ENCODE measurements around the gene CD59.
"Not testable (repeated sequence)": the region's sequence is repeated elsewhere in the genome, so short reads cannot be mapped to it uniquely, and the experiment has no call there.

CD59 gene

DNA sequence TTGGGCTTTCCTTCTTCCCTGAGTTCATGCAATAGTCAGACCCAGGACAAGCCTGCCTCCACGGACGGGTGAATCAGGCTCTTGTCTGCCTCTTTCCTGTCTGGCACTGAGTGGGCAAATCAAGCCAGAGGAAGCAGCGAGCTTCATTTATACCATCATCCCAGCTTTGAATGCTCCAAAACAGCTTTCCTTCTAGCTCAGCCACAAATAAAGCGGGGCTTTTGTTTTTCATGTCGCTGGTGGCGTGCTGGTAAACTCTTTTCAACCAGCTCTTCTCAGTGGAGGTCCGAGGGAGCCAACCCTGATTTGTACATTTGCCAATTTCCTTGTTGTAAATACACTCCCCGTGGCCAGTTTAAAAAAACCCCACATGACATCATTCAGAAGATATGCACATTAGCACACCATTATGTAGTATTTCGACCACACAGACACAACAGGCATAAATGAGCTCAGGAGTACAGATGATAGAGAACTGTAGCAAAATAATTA lies 44.2 kb downstream of the CD59 start:
- DNase-seq, result no peak

DNA sequence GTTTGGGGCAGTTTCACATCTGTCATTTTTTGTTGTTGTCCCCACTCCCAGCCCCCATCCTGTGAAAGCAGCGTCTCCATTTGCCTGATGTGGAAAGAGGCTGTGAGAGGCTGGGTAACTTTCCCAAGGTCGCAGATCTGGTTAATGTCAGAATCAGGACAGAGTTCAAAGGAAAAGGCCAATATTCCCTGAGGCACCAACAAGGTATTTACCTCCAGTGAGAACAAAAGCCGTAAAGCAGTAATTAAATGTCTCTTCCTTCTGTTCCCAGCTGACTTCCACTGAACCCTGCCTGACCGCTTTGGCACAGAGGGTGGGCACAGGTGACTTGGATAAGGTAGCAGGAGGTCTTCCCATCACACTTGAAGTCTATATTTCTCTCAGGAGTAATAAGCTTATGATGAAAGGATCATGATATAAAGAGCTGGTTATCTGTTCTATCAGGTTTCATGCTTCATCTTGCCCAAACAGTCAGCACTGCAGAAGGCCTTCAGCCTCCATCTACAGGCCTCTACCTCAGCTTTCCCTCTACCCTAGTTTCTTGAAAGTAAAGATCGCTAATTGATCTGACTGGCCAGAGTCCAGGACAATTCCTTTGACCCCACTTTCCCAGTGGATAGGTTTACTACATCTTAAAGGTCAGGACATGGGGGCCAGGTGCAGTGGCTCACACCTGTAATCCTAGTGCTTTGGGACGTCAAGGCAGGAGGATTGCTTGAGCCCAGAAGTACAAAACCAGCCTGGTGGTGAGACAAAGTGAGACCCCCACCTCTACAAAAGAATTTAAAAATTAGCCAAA lies 45.0 kb downstream of the CD59 start:
- DNase-seq, result no peak

DNA sequence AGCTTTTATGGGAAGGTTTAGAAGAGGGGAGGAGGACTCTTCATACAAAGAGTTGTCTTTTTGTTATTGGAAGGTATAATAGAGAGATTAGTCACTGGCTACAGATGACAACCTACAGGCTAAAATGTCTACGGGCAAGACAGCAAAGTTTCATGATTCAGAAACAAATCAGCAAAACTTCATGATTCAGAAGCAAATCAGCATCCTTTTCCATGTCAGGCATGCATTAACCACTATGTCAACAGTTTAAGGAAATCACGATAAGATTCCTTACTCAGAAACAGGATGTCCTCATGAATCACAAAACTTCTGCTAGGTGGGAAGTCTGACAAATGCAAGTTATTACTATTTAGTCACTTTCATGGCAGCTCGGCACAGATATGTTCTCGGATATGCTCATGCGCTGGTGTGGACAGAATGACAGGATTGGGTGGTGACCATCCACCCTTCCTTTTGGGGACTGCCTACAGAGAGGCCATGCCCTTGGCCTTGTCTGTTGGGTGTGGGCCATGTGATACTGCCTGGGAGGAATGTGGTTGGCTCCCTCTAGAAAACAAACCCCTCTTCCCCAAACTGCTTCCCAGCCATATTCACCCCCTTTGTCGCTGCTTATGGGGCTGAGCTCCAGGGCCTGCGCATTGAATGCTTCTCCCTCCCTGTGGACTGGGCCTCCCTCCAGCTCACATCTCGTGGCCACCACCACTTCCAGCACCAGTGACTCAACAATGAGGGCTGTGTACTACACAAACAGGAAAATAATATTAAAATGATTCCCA lies 45.7 kb downstream of the CD59 start:
- no peak for DNase-seq

DNA sequence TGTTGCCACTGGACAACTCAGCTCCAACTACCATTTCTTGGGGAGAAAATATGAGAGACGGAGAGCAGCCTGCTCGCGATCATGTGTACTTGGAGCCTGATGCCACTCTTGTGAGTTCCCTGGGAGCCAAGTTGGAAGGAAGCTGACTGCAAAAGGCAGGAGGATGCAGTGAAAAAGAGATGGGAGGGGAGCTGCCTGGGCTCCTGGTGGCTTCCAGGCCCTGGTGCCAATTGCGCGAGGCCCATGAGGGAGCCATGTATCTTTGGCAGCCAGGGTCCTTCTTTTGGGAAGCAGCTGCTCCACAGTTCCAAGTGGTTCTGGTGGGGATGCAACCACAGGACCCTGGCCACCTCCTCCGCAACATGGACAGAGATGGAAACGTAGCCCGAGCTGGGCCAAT lies 46.7 kb downstream of the CD59 start:
- no peak for DNase-seq

DNA sequence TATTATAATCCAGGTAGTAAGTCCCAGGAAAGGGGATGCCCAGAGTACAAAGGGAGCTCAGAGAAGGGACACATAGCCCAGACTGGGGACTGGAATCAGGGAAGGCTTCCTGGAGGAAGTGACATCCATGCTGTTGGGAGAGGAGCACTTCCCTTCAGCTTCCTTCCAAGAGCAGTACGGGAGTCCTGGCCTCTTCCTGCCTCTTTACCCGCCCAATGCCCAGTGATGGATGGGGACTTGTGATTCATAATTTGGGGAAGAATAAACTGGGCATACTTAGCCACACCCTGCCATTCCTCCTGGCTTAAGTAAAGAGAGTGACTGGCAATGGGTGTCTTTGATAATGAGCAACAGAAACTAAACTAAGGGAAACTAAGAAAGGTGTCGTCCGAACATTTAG lies 47.1 kb downstream of the CD59 start:
- no peak for DNase-seq

DNA sequence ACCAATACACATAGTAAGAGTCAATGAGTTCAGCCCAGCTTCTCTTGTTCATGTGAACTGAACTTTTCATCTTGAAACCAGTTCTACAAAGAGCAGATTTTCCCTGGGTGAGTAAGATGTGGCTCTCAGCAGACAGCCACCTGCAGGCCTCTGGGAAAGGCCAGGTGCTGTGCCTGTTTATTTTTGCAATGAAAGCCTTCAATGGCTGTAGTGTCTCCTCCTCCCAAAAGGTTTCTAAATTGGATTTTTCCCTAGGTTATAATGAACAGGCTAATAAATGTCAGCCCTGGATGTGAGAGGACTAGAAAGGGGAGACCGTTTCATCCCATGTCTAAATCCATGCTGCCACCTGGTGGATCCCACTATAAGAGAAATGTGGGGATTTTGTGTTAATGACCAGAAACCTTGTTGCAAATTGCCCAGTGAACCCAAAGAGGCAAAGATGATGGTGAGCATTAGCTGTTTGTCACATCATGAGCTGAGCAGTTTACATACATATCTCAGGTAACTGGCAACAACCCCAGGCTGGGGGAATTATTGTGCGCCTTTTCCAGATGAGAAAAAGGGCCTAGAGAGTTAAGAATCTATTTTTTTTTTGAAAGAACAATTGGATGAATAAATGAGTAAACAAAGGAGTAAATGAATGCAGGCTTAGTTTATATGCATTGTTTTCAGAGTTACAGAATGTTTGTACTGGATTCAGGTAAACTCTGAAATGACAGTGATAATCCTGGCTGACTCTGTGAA lies 48.3 kb downstream of the CD59 start:
- DNase-seq, result peak in 1 of 2 experiments; percentile 50

DNA sequence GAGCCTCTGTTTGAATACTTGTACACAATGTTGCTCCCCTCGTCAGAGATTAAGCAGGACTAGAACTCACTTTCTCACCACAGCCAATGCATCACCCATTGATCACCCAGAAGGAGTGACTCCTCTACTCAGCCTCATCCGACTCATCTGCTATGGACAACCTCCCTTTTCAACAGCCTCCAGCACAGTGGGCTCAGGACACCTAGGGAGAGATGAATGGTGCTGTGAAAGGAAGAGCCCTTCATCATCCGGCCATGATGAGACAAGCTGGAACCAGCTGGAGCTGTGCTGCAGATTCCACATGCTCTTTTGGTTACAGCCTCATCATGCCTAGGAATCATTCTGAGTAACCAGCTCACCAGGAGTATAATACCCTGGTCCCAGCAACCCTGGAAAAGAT lies 51.1 kb downstream of the CD59 start:
- DNase-seq, result no peak

DNA sequence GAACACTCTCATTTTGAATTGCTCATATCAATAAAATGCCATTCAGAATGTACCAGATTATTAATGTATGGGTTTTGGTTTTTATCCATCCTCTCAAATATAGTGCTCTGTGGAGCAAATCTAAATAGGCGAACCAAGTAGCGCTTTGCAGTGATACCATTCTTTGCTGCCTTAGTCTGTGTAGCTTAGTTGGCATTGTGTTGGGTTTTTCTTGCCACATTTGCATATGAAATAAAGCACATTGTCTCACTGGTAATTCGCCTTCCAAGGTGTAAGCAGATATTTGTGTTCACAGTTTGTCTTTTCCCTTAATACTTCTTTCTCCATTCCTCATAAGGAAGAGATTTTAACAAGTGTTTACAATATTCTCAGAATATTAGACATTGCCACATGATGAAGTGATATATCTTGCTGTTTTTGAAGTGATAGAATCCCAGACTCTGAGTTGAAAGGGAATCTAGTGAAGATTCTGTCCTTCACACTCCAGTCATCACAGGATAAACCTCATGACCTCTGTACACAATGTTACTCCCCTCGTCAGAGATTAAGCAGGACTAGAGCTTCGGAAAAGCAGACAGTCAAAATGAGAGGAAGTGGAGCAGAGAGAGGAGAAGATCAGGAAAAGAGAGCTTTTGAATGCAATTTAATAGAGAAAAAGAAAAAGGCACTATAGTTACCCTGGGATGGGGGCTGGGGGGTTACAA lies 52.1 kb downstream of the CD59 start:
- no peak for DNase-seq

DNA sequence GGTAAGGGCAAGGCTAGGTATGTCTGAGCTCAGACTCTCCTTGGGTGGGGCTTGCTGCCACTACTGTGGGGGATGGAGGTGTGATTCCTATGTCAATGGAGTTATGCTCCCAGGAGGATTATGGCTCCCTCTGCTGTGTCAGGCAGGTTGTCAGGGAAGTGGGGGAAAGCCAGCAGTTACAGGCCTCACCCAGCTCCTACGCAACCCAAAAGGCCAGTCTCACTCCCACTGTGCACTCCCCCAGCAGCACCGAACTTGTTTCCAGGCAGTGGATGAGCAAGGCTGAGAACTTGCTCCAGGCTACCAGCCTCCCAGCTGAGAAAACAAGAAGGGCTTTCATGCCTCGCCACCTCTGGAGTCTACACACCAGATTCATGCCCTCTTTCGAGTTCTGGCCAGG lies 53.8 kb downstream of the CD59 start:
- peak in 1 of 2 experiments; percentile 31 for DNase-seq

DNA sequence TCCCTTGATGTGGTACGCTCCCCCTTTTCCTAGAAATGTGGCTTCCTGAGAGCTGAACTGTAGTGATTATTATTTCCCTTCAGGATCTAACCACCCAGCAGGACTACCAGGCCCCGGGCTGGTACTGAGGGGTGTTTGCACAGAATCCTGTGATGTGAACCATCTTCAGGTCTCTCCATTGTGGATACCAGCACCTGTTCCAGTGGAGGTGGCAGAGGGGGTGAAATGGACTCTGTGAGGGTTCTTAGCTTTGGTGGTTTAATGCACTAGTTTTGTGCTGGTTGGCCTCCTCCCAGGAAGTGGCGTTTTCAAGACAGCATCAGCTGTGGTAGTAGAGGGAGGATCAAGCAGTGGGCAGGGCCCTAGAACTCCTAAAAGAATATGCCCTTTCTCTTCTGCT lies 54.2 kb downstream of the CD59 start:
- no peak for DNase-seq

DNA sequence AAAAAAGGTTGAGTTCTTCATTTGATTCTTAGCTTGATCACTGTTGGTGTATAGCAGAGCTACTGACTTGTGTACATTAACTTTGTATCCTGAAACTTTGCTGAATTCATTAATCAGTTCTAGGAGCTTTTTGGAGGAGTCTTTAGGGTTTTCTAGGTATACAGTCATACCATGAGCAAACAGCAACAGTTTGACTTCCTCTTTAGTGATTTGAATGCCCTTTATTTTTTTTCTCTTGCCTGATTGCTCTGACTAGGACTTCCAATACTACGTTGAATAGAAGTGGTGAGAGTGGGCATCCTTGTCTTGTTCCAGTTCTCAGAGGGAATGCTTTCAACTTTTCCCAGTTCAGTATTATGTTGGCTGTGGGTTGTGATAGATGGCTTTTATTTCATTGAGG lies 57.6 kb downstream of the CD59 start:
- not testable (repeated sequence) for DNase-seq

DNA sequence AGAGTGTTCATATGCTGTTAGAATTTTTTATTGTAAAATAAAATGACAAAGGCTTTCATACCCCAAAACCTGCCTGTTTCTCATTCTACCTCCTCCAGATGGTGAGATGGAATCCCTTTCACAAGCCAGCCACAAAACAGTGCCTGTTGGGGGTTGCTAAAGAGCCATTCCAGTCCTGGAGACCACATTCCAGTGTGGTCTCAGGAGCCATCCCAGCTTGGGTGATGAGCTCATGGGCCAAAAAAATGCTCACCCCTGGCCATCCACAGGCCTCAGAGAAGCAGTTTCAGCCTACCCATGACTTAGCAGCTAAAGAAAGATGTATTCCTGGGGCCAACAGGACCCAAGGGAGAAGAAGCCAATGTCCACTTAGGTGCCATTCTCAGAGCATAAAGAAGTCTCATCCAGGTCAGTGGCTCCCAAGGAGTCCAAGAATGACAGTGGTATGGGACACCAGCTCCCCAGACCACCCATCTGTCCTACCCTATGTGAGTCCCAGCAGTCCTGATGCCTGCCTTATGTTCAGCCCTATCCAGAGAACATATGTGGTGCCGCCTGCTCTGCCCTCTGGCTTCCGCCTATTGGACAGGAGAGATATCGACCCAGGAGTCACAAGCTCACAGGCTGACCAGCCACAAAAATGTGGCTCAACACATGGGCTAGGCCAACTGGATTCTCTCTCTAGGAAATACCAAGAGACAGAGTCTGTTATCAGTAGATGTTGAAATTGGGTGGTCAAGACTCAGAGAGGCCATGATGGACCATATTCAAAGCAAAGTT lies 62.0 kb downstream of the CD59 start:
- DNase-seq, result no peak

DNA sequence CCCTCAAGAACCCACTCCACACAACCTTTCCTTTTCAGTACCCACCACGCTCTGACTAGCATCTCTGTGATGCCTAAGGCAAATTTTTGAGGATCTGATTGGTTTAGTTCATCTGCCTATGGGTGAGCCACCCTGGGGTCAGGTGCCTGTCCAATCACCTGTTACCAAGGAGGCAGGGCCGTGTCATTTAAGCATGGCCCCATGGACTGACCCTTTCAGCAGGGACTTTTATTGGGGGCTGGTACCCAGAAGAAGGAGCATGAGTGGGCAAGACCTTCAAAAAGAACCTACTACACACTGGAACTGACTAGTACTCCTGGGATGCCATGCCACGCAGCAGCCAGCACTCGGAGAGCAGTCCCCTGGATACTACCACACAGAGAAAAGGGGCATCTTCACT lies 64.0 kb downstream of the CD59 start:
- DNase-seq, result no peak

DNA sequence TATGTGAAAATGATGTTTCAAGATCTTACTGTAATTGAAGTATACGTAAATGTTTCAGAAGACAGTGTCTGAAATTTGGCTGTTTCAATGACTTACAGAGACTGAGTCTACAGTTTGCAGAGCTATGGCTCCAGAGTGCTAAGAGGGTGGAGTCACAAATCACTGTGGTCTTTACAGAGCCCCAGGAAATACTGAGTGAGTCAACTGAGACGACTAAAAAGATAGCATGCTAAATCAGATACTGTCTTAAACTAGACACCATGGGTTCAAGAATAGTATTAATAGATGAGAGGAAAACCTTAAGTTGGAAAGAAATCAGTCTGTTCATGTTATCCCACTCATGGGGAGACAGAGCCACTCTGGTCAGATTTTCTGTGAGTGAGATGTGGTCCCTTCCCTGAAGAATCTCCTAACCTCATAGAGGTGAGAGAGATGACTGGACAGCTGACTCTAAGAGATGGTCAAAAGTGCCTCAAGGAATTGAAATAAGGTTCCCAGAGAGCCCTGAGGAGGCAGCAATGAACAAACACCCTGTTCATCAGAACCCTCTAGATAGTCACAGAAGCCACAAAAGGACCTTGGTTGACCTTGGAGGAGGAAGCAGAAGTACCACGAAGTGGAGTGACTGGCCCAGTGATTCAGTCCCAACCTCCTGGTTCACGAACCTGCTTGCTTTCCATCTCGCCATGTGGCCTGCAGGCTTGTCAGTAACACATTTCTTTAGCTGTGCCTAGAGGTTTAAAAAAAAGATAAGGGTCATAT lies 65.8 kb downstream of the CD59 start:
- no peak for DNase-seq

DNA sequence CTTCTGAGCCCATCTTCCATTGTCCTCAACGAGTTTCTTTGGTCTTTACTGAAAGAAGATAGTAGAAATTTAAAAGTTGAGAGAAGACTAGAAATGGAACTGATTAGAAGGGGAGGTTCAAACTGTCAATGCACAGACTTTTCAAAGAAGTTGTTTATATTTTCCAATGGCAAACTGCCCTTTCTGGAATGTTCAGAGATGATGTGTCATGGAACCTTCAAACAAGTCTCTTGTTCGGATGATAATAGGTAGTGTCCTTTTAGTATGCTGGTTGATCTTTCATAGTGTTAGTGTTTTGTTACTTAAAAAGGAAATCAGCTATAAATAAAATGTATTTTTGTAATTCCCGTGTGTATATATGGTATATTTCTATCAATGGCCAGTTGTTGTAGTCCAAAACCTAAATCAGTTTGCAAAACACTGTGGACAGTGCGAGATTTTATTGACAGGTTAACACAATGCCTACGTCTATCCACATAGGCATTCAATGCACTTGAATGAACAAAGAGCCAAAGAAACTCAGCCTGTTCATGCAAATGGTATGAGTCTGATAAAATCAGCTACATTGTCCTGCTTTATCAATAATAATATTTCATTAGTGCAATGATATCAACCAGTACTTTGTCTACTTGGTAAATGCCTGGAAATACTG lies 66.5 kb downstream of the CD59 start:
- DNase-seq, result no peak

DNA sequence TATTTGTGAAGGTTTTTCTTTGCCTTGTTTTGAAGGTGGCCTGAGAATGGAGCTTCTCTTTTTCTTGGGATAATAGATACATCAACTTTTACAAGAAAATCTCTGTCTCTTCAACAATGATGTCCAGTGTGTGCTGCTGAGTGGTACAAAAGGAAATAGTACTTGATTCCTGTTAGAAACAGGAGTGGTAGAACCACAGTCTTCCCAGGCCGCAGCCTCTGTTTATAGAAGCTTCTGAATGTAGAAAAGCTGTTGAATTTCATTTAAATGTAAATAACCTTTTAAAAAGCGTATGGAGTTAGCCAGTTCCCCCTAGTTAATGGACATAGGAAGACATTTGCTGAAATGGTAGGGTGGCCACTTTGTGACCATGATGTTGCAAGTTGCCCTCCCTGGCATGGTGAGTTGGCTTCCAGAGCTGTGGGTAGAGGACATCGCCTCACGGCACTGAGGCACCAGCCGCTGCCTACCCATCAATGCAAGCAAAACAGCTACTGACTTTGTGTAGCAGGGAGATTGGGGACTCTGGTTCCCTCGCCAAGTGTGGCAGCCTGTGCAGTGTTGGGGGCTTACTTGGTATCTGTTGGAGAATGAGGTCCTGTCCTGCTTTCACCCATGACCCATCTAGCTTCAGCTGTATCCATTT lies 67.1 kb downstream of the CD59 start:
- no peak for DNase-seq

DNA sequence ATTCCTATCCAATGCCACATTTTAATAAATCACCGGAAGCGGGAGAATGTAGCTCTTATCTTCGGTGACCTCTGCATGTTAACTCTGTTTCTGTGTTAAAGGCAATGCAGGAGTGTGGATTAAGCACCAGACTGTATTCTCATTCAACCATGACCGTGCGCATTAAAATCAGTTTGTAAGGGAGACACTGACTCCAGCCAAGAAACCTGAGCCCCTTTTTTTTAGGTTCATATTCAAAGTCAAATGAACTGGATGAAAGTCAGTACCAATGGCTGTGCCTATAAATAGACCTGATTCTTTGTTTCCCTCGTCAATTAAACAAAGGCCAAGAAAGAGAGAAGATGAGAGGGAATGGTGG lies 67.8 kb downstream of the CD59 start:
- DNase-seq, result no peak

DNA sequence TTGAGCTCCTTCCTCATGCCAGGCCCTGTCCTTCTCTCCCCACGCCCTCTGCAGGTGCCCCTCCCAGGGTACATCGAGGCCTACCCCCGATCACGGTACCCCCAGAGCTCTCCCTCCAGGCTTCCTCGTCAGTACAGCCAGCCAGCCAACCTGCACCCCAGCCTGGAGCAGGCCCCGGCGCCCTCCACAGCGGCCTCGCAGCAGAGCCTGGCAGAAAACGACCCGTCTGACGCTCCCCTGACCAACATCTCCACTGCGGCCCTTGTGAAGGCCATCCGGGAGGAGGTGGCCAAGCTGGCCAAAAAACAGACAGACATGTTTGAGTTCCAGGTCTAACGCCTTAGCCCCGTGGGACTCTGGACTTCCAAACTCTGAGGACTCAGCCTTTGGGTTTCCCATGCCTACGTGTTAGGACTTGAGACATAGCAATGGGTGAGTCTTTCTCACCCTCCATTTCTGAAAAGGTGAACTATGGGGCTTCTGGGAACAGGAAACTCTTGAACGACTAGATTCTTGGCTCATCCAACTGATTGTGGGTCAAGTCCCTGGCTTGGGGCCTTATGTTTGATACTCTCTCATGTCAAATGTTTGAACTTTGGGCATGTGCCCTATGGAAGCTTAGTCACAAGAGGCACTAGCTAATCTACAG lies 68.3 kb downstream of the CD59 start:
- no peak for DNase-seq

DNA sequence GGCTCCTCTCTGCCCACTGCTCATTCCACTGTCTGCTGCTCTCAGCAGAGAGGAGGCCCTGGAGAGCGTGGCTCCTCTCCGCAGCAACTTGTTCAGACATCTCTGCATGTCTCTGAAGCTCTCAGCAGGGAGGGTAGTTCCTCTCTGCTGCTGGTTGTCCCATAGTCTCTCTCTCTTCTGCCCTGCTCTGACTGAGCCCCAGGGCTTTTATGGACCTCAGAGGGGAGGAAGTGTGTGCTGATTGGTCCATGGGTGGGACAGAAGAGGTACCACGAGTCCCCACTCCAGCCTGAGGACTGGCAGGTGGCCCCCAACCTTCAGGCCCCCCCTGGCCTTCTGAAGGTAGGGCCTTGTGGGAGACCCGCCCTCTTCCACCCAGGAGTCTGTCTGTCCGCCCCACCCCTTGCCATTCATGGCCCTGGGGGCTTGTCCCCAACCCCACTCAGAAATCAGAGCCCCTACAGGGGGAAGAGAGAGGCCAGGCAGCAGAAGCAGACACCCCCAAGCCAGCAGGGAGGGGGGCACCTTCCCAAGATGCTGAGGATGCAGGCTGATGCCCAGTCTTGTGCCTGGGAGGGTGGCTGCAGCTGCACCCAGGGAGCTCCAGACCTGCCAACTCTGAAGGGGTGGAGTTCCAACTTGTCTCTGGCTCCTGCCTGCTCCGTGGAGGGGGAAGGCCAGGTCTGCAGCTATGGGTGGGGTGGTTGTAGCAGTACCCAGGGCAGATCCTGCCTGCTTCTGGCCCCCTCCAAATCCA lies 70.7 kb downstream of the CD59 start:
- DNase-seq, result no peak

Measured in NCI-H1930 (cell line).